ENCODE results near the gene SCN8A. TPM values are rescaled to one million over a fixed set of nuclear protein-coding genes. Genes with fewer than 3 reads are reported as not detected.

The SCN8A gene
- polyA plus RNA-seq, 2 of the 4 experiments (the other 2 are of a cell fraction), result 1.8 to 4.8 TPM

DNA sequence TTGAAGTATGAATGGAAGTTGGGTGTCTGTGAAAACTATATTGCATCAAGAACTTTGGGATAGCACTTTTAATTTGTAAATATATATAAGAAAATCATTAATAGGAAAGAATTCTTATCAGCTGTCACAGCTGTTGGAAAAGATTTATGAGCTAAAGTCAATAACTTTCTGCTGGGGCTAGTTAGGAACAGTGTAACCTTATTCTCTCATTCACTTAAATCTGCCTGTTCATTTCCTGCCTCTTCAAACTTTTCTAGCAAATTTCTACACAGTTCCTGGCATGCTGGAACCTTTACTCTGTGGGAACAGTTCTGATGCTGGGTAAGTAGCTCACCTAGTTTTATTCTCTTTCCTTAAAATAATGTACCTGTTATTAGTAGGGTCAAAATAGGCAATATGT lies 109.9 kb downstream of the SCN8A start:
- ChIA-PET POLR2A (no interaction called here), CTCF (no interaction called here)
- Histone ChIP-seq H3K4me3 (no peak overlapping the region), H3K4me1 (no peaks in the 10 kb centered on the region), H3K4me2 (no peak overlapping the region), H3K27ac (no peak overlapping the region), H3K9me3 (no peaks in the 10 kb centered on the region)
- no peak for ATAC-seq
- no peak for TF ChIP-seq MYC (IDR thresholded peaks at IDR 0.05; ENCODE audit: borderline replicate concordance, low read length)
- TF ChIP-seq FOSL2 (IDR thresholded peaks at IDR 0.05), result no peak
- no peak for TF ChIP-seq FOSL2 (CRISPR knock-in tag; IDR thresholded peaks at IDR 0.05)
- no peak for FAIRE-seq
- DNase-seq (ENCODE audit: low read depth in 1 of 2, low spot score in 1 of 2), result no peak

DNA sequence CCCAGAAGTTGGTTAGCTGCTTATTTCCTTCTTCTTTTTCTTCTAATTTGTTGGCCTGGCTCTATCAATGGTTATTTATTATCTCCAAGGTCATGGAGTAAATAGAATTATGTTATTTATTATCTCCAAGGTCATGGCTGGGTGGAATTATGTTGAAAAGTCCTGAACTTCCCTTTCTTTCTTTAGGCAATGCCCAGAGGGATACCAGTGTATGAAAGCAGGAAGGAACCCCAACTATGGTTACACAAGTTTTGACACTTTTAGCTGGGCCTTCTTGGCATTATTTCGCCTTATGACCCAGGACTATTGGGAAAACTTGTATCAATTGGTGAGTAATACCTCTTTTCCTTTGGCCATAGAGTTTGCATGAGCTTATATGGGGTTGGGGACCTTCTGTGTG lies 111.6 kb downstream of the SCN8A start:
- Histone ChIP-seq H3K4me2 (no peak overlapping the region), H3K9me3 (no peaks in the 10 kb centered on the region), H3K4me1 (no peaks in the 10 kb centered on the region), H3K4me3 (no peak overlapping the region), H3K27ac (no peak overlapping the region)
- WGBS (ENCODE audit: missing lambda C conversion rate), result 80% methylated on average over 1 of the region's 1 CpG
- FAIRE-seq, result no peak
- ChIA-PET CTCF (interaction anchor here (1.4 kb wide), 1 partner anchor 10 kb away, joined by 4 read pairs; no protein-coding TSS in a partner anchor), POLR2A (no interaction called here)
- no peak for ATAC-seq
- no peak for TF ChIP-seq SREBF2 (IDR thresholded peaks at IDR 0.05)
- TF ChIP-seq FOSL2 (IDR thresholded peaks at IDR 0.05), result no peak
- no peak for TF ChIP-seq FOSL2 (CRISPR knock-in tag; IDR thresholded peaks at IDR 0.05)
- TF ChIP-seq, protein P1, sequence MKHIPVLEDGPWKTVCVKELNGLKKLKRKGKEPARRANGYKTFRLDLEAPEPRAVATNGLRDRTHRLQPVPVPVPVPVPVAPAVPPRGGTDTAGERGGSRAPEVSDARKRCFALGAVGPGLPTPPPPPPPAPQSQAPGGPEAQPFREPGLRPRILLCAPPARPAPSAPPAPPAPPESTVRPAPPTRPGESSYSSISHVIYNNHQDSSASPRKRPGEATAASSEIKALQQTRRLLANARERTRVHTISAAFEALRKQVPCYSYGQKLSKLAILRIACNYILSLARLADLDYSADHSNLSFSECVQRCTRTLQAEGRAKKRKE (CRISPR knock-in tag; IDR thresholded peaks at IDR 0.05; ENCODE audit: low read depth), result no peak
- no peak for TF ChIP-seq FOSB (CRISPR knock-in tag; IDR thresholded peaks at IDR 0.05)
- no peak for TF ChIP-seq CHD2 (IDR thresholded peaks at IDR 0.05; ENCODE audit: low read length, partially characterized antibody)
- DNase-seq (ENCODE audit: low read depth in 1 of 2, low spot score in 1 of 2), result no peak

DNA sequence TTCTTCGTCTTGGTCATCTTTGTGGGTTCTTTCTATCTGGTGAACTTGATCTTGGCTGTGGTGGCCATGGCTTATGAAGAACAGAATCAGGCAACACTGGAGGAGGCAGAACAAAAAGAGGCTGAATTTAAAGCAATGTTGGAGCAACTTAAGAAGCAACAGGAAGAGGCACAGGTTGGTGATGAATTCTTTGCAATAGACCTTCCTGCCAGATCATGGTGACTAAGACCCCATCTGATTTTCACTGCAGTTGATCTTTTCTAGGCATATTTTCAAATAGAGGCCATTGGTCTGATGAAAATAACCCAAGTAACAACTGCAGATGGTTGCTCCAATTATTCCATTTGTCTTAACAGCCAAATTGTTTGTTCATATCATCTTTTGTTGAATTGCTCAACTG lies 114.4 kb downstream of the SCN8A start:
- no peak overlapping the region for H3K4me3 ChIP-seq
- no peak overlapping the region for H3K4me2 ChIP-seq
- FAIRE-seq (no peak), ATAC-seq (no peak), DNase-seq (ENCODE audit: low read depth in 1 of 2, low spot score in 1 of 2) (no peak)
- H3K9me3 ChIP-seq, result no peaks in the 10 kb centered on the region
- ChIA-PET CTCF (no interaction called here), POLR2A (no interaction called here)
- no peak overlapping the region for H3K27ac ChIP-seq
- H3K4me1 ChIP-seq, result no peaks in the 10 kb centered on the region
- no peak for TF ChIP-seq ZSCAN20 (CRISPR knock-in tag; IDR thresholded peaks at IDR 0.05)
- TF ChIP-seq, protein P2, sequence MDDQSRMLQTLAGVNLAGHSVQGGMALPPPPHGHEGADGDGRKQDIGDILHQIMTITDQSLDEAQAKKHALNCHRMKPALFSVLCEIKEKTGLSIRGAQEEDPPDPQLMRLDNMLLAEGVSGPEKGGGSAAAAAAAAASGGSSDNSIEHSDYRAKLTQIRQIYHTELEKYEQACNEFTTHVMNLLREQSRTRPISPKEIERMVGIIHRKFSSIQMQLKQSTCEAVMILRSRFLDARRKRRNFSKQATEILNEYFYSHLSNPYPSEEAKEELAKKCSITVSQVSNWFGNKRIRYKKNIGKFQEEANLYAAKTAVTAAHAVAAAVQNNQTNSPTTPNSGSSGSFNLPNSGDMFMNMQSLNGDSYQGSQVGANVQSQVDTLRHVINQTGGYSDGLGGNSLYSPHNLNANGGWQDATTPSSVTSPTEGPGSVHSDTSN (IDR thresholded peaks at IDR 0.05), result no peak
- no peak for TF ChIP-seq HOXB5 (CRISPR knock-in tag; IDR thresholded peaks at IDR 0.05)
- TF ChIP-seq, protein P3, sequence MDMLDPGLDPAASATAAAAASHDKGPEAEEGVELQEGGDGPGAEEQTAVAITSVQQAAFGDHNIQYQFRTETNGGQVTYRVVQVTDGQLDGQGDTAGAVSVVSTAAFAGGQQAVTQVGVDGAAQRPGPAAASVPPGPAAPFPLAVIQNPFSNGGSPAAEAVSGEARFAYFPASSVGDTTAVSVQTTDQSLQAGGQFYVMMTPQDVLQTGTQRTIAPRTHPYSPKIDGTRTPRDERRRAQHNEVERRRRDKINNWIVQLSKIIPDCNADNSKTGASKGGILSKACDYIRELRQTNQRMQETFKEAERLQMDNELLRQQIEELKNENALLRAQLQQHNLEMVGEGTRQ (IDR thresholded peaks at IDR 0.05), result no peak
- TF ChIP-seq CBX8 (IDR thresholded peaks at IDR 0.05), result no peak
- TF ChIP-seq RCOR1 (IDR thresholded peaks at IDR 0.05; ENCODE audit: low read depth, low read length), result no peak
- TF ChIP-seq SMC3 (IDR thresholded peaks at IDR 0.05), result no peak
- TF ChIP-seq, protein P4, sequence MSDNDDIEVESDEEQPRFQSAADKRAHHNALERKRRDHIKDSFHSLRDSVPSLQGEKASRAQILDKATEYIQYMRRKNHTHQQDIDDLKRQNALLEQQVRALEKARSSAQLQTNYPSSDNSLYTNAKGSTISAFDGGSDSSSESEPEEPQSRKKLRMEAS (IDR thresholded peaks at IDR 0.05), result no peak
- TF ChIP-seq HEYL (CRISPR knock-in tag; IDR thresholded peaks at IDR 0.05), result no peak
- TF ChIP-seq, protein P5, sequence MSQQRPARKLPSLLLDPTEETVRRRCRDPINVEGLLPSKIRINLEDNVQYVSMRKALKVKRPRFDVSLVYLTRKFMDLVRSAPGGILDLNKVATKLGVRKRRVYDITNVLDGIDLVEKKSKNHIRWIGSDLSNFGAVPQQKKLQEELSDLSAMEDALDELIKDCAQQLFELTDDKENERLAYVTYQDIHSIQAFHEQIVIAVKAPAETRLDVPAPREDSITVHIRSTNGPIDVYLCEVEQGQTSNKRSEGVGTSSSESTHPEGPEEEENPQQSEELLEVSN (IDR thresholded peaks at IDR 0.05; ENCODE audit: borderline replicate concordance, low read depth), result no peak
- TF ChIP-seq MYC (IDR thresholded peaks at IDR 0.05; ENCODE audit: borderline replicate concordance, low read length), result no peak
- TF ChIP-seq RFX5 (IDR thresholded peaks at IDR 0.05), result no peak
- no peak for TF ChIP-seq JUN (IDR thresholded peaks at IDR 0.05)
- TF ChIP-seq, protein P6, sequence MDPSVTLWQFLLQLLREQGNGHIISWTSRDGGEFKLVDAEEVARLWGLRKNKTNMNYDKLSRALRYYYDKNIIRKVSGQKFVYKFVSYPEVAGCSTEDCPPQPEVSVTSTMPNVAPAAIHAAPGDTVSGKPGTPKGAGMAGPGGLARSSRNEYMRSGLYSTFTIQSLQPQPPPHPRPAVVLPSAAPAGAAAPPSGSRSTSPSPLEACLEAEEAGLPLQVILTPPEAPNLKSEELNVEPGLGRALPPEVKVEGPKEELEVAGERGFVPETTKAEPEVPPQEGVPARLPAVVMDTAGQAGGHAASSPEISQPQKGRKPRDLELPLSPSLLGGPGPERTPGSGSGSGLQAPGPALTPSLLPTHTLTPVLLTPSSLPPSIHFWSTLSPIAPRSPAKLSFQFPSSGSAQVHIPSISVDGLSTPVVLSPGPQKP (IDR thresholded peaks at IDR 0.05; ENCODE audit: low read depth, low read length), result no peak
- TF ChIP-seq CHD2 (IDR thresholded peaks at IDR 0.05; ENCODE audit: low read length, partially characterized antibody), result no peak
- no peak for TF ChIP-seq POLR2AphosphoS2 (conservative IDR thresholded peaks at IDR 0.05; ENCODE audit: low read length)
- TF ChIP-seq TFCP2L1 (CRISPR knock-in tag; IDR thresholded peaks at IDR 0.05), result no peak
- no peak for TF ChIP-seq FOSB (CRISPR knock-in tag; IDR thresholded peaks at IDR 0.05)
- no peak for TF ChIP-seq RNF2 (IDR thresholded peaks at IDR 0.05; ENCODE audit: borderline replicate concordance, low read depth)
- no peak for TF ChIP-seq CEBPB (IDR thresholded peaks at IDR 0.05)
- WGBS (ENCODE audit: missing lambda C conversion rate), result 83% methylated on average over 1 of the region's 1 CpG

Data from A549 (cell line).